GM21723 (cell line): ENCODE results near the gene ABCA2.

Experiments
- ATAC-seq: cut with Tn5 transposase; IDR thresholded peaks from one replicate; pipeline ENCODE4 v1.9.1; 2021; ENCODE audit warnings: mild to moderate bottlenecking, moderate library complexity; ENCODE audit not compliant: unreplicated experiment

Gene ABCA2

DNA sequence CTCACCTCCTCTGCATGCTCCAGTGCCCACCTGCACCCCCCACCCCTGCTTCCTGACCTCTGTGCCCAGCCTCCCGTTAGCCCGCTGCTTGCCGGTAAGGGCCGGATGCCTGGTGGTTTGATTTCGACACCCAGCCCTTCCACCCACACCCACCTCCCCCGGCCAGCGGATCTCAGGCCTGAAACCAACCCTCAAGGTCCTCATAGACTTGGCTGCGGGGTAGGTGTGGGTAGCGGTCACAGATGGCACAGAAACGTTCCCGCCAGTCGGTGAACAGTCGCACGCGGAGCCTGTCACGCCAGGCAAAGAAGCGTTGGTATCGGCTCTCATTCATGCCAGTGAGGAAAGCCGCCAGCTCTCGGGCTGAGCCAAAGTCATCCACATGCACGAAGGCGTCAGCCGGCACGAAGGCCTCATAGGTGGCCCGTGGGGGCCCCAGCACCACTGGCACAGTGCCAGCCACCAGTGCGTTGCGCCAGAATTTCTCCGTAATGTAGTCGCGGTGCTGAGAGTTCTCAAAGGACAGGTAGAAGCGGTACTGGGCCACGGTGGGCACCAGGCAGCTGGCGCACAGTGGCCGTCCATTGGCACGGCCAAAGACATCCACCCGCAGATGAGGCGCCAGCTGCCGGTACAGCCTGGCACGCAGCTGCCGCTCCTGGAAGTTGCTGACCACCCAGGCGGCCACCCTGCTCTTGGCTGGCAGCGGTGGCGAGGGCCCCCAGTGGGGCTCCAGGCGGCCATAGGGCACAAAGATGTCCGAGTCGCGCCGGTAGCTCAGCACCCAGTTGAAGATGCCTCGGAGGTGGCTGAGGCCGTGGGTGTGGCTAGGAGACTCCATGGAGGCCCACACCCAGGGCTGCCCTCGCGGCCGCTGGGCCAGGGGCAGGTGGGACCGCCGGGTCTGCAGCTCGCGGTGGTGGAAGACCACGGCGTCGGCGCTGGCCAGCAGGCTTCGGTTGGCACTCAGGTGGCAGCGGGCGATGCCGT lies 2.8 kb upstream of the ABCA2 start:
- ATAC-seq, result no peak

DNA sequence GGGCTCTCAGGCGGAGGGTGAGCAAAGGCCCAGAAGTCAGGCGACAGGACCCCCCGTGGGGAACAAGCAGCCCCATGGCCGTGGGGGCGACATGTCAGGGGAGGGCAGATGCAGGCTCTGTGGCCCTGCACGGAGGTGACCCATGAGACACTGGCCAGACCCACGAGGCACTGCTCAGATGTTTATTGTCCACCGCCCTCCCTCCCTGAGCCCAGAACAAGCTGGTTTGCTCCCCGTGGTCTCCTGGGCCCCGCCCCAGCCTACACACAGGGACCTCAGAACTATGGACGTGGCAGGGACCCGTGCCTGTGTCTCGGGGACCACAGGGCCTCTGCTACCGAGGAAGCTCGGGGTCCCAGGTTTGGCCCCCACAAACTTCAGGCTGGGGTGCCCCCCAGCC lies 2.0 kb upstream of the ABCA2 start:
- no peak for ATAC-seq

DNA sequence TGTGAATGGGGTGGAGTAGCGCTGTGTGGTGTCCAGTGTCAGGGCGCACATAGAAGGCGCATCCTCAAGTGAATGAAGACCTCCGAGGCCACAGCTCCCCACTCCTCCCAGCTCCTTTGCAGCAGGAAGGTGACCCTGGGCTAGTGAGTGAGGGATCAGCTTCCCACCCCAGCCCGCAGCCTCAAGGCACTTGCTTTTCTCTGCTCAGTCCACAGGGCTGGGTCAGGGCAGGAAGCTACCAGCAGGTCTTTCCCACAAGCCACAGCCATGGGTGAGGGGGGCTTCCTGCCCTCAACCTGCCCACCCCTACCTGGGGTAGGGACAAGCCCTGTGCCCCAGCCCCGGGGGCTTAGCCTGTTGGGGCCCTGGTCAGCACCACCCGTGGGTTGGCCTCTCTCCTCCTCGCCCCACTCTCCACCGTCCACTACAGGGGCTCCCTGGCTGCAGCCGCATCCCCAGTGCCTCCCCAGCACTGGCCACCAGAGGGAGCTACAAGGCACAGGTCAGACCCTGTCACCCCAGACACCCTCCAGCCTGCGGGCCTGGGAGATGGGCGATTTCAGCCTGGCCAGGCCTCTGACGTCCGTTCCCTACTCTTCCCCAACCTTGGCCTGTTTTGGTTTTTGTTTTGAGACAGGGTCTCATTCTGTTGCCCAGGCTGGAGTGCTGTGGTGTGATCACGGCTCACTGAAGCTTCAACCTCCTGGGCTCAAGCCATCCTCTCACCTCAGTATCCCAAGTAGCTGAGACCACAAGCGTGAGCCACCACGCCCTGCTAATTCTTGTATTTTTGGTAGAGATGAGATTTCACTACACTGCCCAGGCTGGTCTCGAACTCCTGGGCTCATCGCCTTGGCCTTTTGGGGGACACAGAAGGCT lies 1.3 kb upstream of the ABCA2 start:
- ATAC-seq, result peak; percentile 35

DNA sequence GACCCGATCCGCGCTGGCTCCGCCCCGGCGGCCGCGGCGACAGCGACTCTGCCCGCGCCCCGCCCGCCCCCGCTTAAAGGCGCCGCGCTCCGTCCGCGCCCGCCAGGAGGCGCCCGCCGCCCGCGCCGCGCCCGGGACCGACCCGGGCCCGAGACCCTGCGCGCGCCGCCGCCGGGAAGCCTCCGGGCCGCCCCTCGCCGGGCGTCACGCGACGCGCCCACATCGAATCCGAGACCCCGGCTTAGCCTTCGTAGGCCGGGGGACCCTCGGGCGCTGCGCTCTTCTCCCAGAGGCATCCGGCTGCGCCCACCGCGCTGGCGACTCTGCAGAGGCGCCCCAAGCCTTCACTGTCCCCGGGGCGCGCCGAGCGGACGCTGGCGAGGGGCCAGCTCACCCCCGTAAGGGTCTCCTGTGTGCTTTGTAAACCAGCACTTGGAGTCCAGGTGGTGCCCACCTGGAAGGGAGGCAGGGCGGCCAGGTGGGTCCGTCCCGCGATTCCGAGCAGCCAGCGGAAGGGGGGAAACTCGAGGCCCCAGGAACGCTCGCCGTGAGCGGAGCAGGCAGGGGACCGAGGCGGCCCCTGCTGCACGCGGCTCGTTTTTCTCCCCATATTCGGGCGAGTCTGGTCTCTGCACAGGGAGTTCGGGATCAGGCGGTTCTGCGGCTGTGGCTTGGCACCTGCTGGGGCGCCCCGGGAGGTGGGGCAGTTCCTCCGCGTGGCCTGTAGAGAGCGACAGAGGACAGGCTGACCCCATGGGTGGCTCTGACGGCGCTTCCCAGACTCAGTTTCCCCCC lies 423 bp upstream of the ABCA2 start:
- no peak for ATAC-seq

DNA sequence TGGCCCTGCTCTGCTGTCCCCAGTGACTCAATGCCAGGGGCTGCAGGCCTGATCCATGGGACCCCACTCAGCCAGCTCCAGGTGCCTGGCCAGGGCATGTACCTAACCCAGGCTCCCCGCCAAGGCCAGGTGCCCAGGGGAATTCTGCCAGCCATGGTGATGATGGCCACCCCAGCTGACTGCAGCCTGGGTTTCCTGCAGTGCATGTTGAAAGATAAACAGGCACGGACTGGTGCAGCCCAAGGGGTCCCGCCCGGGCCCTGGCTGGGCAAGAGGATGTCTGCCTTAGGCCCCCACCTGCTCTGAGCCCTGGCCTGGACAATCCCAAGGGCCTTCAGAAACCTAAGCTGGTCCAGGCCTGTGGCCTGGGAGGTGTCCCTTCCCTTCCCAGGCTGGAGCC lies 1.2 kb downstream of the ABCA2 start:
- no peak for ATAC-seq

DNA sequence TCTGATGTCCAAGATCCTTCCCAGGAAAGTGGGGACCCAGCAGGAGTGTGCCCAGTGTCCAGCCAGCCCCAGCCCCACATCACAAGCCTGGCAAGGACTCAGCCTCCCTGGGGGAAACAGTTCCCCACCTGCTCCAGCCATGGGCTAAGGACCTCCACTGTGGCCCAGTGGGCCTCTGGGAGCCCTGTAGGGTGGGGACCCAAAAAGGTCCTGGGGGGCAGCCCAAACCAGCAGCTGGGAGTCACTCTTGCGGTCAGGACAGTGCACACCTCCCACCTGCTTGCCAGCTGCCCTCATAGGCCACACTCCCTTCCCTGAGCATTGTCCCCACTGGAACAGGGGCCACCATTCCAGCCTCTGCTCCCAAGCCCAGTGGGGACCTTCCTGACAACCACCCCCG lies 1.7 kb downstream of the ABCA2 start:
- ATAC-seq, result no peak

DNA sequence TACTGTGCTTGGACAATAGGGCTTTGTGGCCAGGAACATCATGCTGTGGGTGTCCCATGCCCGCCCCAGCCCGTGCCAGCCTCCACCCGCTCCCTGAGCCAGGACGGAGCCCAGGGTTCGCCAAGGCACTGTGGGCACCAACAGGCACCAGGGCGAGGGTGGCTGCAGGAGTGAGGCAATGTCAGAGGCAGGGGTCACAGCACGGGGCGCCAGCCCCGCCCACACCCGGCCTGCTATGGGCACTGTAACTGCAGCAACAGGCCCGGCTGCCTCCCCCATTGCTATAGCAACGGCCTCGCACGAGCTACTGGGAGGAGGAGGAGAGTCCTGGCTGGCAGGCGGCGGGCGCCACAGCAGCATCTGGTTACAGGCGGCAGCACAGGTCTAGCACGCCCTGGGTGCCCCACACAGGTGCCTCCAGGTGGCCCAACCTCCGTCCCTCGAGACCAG lies 2.5 kb downstream of the ABCA2 start:
- no peak for ATAC-seq

DNA sequence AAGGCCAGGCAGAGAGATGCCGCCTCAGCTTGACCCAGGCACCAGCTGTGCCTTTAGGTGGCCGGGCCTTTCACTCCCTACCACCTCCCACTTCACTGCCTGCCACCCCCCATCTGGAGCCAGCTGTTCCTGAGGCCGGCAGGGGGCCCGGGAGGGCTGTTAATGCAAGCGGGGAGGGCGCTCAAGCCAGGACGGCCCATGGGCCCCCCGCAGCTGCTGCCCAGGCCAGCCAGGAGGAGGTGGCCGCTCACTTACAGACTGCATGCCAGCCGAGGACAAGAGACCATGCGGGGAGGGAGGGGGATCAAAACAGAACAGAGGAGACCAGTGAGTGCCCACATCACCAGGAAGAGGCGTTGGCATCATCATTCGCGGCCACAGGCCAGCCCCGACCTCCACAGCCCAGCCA lies 4.5 kb downstream of the ABCA2 start:
- no peak for ATAC-seq

DNA sequence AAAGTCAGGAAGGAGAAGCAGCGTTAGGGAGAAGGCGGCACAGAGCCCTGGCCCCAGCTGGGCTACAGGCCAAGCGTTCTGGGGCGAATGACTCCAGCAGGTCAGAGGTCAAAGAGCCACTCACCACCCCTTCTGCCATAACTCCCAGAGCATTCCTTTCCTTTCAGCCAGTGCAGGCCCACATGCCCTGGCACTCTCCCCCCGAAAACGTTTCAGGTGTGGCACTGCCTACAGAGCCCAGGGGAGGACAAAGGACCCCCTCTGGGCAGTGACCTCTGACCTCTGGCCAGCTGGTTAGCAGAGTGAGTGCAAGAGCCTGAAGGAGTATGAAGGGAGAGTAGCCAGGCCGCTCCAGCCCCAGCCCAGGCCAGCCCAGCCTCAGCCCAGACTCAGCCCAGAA lies 4.9 kb downstream of the ABCA2 start:
- ATAC-seq, result no peak

DNA sequence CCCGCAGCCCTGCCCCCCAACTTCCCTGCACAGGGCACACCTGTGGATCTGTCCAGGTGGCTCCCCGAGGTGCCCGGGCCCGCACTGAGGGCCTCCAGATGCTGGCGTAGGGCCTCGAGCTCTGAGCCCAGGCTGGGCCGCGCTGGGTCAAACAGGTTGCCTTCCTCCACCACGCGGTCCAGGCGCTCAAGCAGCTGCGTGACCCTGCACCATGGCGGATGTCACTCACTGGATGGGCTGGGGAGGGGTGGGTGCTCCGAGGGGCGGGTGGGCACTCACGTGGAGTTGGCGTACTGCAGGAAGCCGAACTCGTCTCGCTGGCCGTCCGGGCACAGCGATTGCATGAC lies 5.4 kb downstream of the ABCA2 start:
- ATAC-seq, result no peak

DNA sequence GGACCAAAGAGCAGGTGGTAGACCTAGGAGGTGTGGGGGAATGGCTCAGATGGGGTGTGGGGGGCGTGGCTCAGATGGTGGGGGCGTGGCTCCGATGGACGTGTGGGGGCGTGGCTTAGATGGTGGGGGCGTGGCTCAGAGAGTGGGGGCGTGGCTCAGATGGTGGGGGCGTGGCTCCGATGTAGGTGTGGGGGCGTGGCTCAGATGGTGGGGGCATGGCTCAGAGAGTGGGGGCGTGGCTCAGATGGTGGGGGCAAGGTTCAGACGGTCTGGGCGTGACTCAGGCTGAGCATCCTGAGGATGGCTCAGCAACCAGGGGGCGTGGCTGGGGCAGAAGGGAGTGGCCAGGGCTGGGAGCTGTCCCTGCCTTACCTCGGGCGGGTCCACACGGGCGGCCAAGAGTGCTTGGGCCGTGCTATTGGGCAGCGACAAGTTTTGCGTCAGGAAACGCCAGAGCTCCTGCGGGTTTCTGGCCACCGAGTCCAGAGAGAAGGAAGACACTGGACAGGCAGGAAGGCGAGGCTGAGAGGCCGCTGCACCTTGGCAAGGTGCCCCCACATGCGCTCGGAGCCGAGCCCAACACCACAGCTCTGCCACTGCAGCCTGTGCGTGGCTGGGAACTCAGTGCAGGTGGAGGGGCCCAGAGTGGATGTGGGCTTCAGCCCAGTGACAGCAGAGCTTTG lies 5.9 kb downstream of the ABCA2 start:
- no peak for ATAC-seq

DNA sequence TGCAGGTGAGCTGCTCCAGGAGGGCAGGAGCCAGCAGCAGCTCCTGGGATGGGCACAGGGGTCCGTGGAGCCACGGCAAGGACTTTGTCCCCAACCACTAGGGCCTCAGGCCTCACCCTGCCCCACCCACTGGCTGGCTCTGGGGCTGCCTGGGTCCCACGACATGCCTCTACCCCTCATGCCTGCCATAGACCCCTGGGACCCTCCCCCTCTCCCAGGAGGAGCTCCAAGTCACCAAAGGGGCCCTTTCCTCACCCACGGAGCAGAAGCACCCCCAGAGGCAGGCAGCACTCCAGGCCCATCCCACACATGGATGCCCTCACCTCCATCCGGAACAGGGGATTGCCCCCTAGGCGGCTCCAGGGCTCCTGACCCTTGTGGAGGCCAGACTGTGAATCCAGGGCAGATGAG lies 6.5 kb downstream of the ABCA2 start:
- ATAC-seq, result no peak

DNA sequence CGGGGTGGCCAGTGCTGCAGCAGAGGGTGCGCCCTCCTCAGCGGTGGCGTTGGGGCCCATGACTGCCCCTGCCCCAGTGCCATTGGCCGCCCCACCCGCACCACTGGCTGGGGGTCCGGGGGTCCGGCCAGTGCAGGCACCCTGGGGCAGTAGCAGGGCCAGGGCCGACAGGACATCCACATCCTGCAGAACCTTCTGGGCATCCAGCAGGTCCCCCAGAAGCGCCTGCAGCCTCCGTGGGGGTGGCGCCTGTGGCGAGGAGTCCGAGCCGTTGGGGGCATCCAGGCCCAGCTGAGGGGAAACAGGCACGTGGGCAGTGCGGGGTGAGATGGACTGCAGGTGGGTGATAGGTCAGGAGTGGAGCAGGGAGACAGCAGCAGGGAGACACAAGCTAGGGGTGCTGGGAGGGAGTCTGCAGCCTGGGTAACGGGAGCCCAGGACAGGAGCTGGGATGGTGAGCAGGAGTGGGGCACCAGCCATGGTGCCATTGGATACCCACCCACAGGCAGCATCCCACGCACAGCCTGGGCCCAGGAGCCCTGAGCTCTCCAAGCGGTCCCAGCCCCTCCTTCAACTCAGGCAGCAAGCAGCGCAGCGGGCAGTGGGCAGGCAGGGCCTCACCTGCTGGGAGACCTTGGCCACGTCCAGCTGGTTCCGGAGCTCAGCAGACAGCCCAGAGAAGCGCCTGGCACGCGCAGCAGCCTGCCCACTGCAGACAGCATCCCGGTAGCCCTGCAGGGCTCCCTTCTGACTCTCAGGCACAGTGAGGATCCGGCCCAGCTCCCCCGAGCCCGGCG lies 7.1 kb downstream of the ABCA2 start:
- no peak for ATAC-seq

DNA sequence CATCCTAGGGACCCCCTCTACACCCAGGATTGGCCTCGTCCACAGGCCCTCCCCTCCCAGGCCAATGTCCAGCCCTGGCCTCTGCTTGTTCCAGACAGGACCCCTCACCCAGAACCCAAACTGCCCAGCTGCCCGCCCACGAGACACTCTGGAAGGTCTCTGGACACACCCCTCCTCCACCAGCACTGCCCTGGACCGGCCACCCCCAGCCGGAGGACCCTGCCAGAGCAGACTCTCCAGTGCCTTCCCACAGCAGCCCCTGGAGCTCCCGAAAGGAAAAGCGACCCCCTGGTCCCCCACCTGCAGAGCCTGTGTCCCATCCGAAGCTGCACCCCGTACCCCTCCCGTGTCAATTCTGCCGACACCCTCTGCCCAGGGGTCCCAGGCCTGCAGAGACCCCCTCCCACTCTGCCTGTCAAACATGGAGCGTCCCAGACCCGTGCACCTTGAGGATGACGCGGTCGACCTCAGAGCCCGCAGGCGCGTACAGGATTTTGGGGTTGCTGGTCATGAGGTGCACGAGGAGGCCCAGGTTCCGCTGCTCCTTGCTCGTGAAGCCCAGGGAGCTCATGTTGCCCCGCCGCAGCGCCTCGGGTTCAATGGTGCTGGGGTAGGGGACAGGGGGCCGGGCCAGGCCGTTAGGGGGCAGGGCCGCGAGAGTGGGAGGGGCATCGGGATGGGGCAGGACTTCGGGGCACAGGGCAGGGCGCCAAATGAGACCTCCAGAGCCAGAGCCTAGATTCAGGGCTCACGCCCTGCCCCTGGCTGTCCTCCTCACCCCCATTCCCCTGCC lies 8.0 kb downstream of the ABCA2 start:
- no peak for ATAC-seq

DNA sequence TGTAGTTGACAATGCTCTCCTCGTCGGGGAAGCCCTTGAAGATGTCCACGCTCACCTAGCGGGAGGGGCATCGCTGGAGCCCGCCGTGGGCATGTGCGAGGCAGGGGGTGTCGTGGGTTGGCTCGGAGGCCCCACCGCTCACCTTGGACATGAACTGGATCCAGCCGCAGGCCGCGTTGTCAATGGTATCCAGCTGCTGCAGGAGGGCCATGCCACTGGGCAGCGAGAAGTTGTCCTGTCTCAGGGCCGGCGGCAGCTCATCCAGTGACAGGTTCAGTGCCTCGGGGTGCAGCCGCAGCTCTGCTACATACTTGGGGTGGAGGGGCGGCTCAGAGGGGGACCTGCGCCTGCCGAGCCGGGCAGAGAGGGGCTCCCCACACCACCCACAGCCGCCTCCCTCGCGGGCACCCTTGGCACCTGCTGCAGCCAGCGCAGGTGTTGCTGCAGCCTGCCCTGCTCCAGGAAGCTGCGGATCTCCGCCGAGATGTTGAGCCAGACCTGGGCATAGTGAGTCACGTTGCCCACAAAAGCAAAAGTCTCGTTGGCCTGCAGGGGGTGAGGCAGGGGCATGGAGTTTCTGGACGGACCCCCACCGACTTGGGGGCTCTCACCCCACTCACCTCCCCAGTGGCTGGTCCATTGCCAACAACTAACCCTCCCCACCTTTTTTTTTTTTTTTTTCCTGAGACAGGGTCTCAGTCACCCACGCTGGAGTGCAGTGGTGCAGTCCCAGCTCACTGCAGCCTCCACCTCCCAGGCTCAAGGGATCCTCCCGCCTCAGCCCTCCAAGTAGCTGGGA lies 9.1 kb downstream of the ABCA2 start:
- no peak for ATAC-seq

DNA sequence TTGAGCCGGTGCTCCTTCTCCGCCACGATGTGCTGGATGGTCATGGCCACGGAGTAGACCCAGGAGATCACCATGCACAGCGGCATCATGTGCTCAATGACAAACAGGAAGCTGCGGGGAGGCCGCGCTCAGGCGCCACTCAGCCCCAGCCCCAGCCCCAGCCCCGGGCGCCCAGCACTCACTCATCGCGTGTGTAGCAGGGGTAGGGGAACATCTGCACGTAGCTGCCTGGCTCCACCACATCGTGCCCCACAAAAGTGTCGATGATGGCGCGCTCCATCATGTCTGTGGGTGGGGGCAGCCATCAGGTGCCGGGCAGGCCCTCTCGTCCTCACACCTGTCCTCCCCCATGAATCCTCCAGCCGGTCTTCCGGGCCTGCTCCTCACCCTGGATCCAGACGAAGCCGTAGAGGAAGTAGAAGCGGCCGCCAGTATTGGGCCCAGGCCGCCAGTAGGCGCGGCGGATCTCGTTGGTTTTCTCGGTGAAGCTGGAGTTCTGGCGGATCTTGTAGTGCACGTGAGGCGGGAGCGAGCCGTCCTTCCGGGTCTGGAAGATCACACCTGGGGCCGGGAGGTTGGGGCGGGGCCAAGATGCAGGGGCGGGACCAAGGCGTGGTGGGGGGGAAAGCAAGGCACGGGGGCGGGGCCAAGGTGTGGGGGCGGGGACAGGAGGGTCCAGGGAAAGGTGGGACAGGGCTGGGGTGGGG lies 10.1 kb downstream of the ABCA2 start:
- ATAC-seq, result no peak

DNA sequence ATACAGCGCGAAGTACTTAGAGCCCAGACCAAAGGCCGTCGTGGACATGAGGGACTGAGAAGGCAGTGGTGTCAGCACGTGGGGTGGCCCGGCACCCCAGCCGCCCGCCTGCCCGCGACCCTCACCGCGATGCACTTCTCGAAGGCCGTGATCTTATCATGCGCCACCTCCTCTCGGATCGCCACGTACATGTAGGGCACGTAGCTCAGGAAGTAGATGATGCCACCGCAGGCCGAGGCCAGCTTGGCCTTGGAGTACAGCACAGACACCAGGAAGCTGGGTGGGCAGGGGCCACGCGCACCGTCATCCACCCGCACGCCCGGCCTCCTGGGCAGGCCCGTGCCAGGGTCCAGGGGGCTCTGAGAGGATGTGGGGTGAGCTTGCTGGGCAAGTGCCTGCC lies 11.0 kb downstream of the ABCA2 start:
- no peak for ATAC-seq
